ENCODE results near the gene KIF26A.
"Not testable (repeated sequence)": the region's sequence is repeated elsewhere in the genome, so short reads cannot be mapped to it uniquely, and the experiment has no call there.

The KIF26A gene

DNA sequence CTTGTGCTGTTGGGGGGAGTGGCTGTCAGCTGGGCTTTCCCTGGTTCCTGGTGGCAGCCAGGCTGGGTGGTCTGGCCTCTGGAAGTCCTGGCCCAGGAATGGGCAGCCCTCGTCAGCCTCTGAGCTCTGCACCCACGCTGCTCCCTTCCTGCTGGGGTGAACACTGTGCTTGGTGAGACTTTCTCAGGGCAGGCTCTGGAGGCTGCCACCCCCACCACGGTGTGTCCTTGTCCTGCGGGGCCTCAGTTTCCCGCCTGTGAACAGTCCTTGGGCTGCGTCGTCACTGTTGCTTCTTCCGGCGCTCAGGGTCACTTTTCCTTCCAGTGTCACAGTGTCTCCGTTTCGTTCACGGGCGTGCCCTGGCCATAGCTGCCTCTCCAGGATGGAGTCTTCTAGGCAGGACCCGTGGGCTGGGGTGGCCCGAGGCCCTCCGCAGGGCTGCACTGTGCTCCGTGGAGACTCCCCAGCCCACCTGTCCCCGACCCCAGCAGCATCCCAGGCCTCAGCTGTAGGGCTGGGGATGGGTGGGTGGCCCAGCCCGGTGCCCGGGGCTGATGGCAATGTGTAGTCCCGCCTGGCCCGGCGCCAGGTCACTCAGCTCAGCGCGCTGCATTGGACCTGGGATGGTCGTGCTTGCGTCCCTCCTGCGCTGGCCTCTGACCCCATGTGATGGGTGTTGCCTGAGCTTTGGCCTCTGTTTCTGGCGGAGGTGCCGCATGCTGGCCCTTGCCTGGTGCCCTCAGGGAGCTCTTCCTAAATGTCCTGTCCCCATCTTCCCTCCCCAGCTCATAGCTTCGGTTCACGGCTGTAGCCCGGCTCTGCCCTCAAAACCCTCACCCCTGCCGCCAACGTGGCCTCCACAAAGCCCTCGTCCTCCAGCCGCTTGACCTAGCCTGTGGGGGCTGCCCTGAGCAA lies 6.8 kb downstream of the KIF26A start:
- DNase-seq (ENCODE audit: low read depth), result no peak

DNA sequence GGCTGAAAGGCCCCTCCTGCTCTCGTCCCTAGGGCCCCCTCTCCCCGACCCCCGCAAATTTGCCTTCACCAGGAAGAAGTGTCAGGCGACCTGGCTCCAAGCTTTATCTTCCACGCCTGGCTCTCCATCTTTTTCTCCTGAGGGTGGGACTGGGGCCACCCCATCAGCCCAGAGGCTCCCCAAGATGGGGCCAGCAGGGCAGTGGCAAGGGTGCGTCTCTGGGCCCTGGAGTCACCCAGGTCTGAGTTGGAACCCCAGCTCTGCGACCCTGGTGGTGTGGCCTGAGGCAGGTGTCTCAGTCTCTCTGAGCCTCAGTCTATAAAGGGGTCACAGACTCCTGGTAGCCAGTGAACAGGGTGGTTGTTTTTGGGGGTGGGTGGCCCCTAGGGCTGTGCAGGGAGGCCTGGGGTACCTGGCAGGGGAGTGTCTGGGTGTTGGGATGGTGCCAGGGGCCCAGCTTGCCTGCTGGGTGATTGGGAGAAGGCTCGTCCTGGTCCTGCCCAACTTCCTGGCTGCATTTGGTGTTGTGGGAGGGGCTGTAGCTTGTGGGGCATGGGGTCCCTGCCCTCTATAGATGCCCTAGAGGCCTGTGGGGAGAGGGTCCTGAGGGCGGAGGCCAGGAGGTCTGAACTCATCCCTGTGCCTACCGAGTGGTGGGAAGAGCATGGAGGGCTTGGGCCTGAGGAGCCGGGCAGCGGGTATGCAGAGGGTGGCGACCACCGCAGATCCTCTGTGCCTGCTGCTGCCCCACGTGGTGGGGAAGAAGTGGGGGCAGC lies 7.6 kb downstream of the KIF26A start:
- no peak for DNase-seq (ENCODE audit: low read depth)

GRCh38 chr14:104146651-104147345 lies 8.4 kb downstream of the KIF26A start:
- no peak for DNase-seq (ENCODE audit: low read depth)

DNA sequence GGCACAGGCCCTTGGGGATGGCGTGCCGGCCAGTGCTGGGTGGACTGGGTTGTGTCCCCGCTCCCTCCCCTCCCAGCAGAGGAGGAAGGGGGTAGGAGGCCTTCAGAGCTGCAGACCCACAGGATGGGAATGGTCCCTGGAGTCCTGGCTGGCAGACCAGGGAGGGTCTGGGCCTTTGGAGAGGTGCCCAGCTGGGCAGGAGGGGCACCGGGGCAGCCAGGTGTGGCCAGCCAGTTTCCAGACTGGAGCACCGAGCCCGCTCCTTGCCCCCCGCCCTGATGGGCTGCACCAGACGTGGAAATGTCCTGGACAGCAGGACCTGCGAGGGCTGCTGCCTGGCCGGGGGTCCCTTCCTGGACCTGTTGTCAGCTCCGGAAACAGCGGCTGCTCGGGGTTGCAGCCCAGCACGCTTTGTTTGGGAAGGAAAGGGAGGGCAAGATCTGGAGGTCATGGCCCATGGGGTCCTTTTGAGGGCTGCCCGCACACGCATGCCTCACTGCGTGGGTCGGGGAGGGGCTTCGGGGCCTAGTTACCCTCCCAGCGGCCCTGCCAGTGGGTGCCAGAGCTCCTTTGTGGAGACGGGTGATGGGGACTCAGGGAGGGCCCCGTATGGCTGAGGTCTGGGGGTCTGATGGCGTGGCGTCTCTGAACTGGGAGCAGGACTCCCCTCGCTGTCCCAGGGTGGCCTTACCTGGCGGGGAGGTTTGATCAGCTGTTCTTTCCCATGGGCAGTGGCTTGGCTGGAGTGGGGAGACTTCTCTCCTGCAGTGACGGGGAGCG lies 9.1 kb downstream of the KIF26A start:
- no peak for DNase-seq (ENCODE audit: low read depth)

GRCh38 chr14:104148433-104149277 lies 10.3 kb downstream of the KIF26A start:
- DNase-seq (ENCODE audit: low read depth), result no peak

DNA sequence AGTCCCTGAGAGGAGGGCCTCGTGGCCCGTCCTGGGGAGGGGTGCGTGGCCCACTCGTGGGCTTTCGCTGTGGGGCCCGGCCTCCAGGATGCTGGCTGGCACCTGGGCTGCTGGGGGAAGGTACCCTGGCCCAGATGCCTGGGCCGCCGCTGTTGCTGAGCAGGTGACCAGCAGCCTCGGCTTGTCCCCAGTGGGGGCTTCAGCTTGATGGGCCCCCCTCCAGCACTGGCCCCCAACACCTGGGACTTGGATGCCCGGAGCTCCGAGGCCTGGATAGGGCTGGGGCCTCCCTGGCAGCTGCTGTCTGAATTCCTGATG lies 10.8 kb downstream of the KIF26A start:
- DNase-seq (ENCODE audit: low read depth), result no peak

GRCh38 chr14:104149617-104150135 lies 11.3 kb downstream of the KIF26A start:
- DNase-seq (ENCODE audit: low read depth), result no peak

DNA sequence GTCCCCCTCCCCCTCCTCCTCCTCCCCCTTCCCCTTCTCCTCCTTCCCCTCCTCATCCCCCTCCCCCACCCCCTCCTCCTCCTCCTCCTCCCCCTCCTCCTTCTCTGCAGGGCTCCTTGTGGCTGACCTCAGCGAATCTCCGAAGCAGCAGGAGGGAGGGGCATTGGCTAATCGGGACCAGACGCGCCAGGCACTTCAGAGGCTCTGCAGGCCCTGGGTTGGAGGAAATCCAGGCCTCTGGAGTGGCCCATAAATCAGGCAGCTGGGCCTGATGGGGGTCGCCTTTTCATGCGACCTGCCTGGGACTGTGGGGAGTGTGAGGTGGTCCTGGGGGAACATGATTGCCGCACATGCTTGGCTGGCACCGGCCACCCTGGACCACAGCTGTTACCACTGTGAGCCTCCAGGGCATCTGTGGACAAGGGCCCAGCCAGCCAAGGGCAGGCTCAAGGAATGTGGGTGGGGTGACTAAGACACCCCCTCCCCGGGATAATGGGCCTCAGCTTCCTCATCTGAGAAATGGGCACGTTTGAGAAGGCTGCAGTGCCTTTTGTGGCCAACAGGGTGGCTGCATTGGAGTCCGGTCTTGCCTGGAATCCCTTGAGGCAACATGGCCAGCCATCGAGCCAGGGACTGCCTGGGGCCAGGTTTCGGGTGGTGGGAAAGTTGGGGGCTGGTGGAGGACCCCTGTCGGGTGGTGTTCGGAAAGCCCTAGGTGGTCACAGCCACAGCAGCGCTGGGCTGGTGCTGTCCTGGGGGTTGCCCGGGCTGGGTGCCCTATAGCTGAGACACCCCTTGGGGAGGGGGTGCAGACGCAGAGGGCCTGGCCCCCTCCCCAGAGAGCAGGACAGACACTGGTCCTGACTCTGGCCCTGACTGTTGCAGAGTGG lies 12.0 kb downstream of the KIF26A start:
- peak; percentile 4 for DNase-seq (ENCODE audit: low read depth)

- DNase-seq (ENCODE audit: low read depth), result no peak
Measured at GRCh38 chr14:104151026-104151381, 12.6 kb downstream of the KIF26A start.

- DNase-seq (ENCODE audit: low read depth), result no peak
Measured at GRCh38 chr14:104151566-104152245, 13.3 kb downstream of the KIF26A start.

GRCh38 chr14:104152246-104152575 lies 13.8 kb downstream of the KIF26A start:
- no peak for DNase-seq (ENCODE audit: low read depth)

DNA sequence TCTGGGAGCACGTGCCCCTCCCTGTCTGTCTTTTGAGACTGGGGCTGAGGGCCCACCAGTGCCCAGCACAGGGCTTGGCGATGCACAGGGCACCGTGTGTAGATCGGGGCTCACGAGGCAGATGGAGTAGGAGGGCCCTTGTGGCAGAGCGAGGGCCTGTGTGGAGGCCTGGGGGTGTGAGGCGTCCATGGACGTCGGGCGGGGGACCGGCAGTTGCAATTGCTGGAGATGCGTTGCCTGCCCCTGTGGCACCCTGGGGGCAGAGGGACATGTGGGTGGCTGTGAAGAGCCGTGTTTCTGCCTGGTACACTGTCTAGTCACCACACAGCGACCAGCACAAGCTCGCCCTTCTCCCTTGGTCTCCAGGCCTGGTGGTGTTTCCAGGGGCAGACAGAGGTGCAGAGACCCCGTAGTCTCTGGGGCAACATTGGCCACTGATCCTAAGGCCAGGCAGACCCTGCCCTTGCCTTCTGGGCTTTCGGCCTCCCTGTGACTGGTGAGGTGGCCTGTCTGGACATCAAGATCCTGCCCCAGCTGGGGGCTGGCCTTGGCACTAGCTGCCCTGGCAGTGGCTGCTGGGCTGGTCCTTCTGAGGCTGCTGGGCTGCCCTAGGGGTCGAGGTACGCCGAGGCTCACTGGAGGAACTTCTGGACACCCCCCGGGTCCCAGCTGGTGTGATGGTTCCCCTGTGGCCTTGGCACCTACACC lies 14.5 kb downstream of the KIF26A start:
- no peak for DNase-seq (ENCODE audit: low read depth)

DNA sequence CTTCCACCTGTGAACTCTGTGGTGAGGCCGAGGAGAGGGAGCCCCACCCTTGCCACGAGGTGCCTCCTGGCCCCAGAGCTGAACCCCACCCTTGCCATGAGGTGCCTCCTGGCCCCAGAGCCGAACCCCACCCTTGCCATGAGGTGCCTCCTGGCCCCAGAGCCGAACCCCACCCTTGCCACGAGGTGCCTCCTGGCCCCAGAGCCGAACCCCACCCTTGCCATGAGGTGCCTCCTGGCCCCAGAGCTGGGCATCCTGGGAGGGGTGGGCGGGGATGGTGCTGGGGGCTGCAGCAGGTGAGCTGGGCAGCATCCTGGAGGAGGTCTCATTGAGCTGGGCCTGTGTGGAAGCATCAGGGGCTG lies 15.0 kb downstream of the KIF26A start:
- DNase-seq (ENCODE audit: low read depth), result not testable (repeated sequence)

DNA sequence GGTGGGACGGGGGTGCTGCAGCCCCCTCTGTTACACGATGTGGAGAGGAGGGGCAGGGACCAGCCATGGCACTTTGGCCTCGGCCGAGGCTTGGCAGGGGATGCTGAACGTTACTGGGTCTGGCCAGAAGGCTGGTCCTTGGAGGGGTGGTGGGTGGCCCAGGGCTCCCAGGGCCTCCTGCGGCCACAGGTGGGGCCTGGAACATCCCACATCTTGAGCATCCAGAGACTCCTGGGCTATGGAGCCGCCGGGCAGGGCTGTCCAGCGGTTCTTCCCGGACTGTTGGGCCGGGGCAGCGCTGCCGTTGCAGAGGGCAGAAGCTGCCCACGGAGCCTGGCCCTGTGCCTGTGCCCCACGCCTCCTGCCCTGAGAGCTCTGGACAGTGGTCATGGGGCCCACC lies 15.9 kb downstream of the KIF26A start:
- no peak for DNase-seq (ENCODE audit: low read depth)

GRCh38 chr14:104155513-104155912 lies 17.1 kb downstream of the KIF26A start:
- no peak for DNase-seq (ENCODE audit: low read depth)

DNA sequence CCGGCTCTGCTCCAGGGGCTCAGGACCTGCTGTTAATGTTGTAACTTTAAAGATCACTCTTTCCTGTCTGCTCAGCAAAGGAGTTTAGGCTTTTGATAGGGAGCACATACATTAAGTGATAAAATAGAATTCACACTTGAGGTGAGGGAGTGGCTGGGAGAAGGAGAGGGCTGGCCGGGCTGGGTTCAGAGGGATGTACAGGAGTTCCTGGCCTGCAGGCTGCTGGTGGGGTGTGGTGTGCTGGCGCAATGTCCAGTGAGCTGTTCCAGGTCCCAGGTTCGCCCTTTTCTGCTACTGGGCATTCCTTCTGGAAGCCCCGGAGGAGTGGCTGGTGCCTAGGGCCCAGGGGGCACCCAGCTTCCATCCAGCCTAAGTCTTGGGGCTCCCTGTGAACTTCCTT lies 17.8 kb downstream of the KIF26A start:
- DNase-seq (ENCODE audit: low read depth), result no peak

- DNase-seq (ENCODE audit: low read depth), result no peak
Measured at GRCh38 chr14:104157016-104157928, 18.9 kb downstream of the KIF26A start.

Measured in non-pigmented ciliary epithelial cell (primary cell).